Thyroid gland (tissue), 4 donors: ENCODE measurements around the gene NID2.

ENCODE experiments used
- POLR2A ChIP-seq, 2 donors: fragments of 450-650 bp; IDR thresholded peaks; one replicate each; pipeline ENCODE4 v1.6.1; 2017; ENCODE audit warnings: antibody characterized with exemption in 2 of 2, mild to moderate bottlenecking in 2 of 2, moderate library complexity in 1 of 2
- TF ChIP-seq, protein P1 (sequence below), 6 experiments: fragments of 200-600 bp in 3 of 6; fragments of 450-650 bp in 3 of 6; sonication (generic) in 3 of 6; IDR thresholded peaks; one replicate each; pipeline ENCODE4 v1.5.1; 2016 to 2019; ENCODE audit warnings: antibody characterized with exemption in 6 of 6, mild to moderate bottlenecking in 2 of 6, inconsistent platforms in 1 of 6, moderate library complexity in 1 of 6

DNA sequence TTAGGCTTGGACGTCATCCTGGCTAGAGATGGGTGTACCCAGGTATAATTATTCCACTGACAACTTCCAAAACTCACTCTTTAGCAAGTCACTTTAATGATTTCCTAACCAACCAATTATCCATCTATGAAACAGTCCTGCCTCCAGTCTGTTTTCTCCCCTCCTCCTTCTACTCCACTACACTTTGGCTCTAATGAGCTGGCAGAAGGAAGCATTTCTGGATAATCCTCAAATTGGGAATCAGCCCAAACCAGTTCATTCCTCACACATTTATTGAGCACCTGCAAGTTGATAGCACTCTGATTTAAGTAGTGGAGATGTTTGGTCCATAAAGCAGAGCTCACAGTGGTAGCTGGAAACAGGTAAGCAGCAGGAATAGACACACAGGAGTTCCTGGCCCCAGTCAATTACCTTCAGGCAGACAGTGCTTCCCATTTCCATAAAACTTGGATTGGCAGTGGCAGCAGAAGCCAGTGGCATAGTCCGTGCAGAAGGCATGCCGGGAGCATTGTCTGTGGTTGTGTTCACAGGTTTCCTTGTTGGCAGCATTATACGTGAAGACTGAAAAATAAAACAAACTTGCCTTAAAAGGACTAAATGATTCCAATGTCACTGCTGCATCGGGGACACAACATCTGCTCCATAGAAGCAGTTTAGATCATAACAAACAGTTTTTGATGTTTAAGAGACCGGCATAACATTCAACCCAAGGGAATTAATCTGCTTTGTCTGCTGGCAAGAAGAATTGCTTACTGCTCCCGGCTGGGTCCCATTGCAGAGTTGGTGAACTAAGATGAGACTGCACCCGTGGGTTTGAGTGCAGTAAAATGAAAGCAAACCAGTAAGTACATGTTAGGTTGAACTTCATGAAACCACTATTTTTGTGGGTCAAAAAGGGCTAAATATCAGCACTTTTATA lies 26.2 kb downstream of the NID2 start:
- TF ChIP-seq, protein P1, sequence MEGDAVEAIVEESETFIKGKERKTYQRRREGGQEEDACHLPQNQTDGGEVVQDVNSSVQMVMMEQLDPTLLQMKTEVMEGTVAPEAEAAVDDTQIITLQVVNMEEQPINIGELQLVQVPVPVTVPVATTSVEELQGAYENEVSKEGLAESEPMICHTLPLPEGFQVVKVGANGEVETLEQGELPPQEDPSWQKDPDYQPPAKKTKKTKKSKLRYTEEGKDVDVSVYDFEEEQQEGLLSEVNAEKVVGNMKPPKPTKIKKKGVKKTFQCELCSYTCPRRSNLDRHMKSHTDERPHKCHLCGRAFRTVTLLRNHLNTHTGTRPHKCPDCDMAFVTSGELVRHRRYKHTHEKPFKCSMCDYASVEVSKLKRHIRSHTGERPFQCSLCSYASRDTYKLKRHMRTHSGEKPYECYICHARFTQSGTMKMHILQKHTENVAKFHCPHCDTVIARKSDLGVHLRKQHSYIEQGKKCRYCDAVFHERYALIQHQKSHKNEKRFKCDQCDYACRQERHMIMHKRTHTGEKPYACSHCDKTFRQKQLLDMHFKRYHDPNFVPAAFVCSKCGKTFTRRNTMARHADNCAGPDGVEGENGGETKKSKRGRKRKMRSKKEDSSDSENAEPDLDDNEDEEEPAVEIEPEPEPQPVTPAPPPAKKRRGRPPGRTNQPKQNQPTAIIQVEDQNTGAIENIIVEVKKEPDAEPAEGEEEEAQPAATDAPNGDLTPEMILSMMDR (IDR thresholded peaks at IDR 0.05) = no peak
- no peak for TF ChIP-seq POLR2A (IDR thresholded peaks at IDR 0.05)
